Spleen (tissue), 13 donors: ENCODE results near the gene FGF19. TPM values are rescaled to one million over a fixed set of nuclear protein-coding genes. Genes with fewer than 3 reads are reported as not detected.

ENCODE experiments used
- DNase-seq: peaks from one replicate; pipeline ENCODE4 v3.0.0-alpha.2; 2020
- H3K27ac ChIP-seq, 8 donors: fragments of 200-600 bp; sonication (generic) in 7 of 8; 1 replicate in 4 of 8; 2 replicates in 4 of 8; pipeline versions ENCODE4 v1.5.0 to v1.8.0; 2016 to 2021; ENCODE audit warnings: inconsistent platforms in 4 of 8, mild to moderate bottlenecking in 4 of 8, moderate library complexity in 1 of 8
- H3K27me3 ChIP-seq, 7 donors: fragments of 200-600 bp; sonication (generic) in 6 of 7; replicated peaks in 1 of 7; 1 replicate in 4 of 7; 2 replicates in 3 of 7; pipeline versions ENCODE4 v1.5.0 to v1.8.0; 2016 to 2021; ENCODE audit warnings: inconsistent platforms in 3 of 7, mild to moderate bottlenecking in 1 of 7
- H3K36me3 ChIP-seq, 6 donors: fragments of 200-600 bp; sonication (generic) in 5 of 6; 1 replicate in 4 of 6; 2 replicates in 2 of 6; pipeline versions ENCODE4 v1.5.0 to v1.8.0; 2016 to 2021; ENCODE audit warnings: inconsistent platforms in 2 of 6
- H3K4me1 ChIP-seq, 6 donors: fragments of 200-600 bp; sonication (generic) in 5 of 6; 1 replicate in 3 of 6; 2 replicates in 3 of 6; pipeline versions ENCODE4 v1.5.0 to v1.8.0; 2016 to 2021; ENCODE audit warnings: inconsistent platforms in 3 of 6
- H3K4me3 ChIP-seq, 8 donors: fragments of 200-600 bp; sonication (generic) in 7 of 8; 1 replicate in 4 of 8; 2 replicates in 4 of 8; pipeline versions ENCODE4 v1.5.0 to v1.8.0; 2016 to 2021; ENCODE audit warnings: inconsistent platforms in 4 of 8, mild to moderate bottlenecking in 4 of 8, moderate library complexity in 2 of 8
- H3K9me3 ChIP-seq, 8 donors: fragments of 200-600 bp; sonication (generic) in 7 of 8; 1 replicate in 4 of 8; 2 replicates in 4 of 8; pipeline versions ENCODE4 v1.5.0 to v1.8.0; 2016 to 2021; ENCODE audit warnings: inconsistent platforms in 4 of 8
- POLR2A ChIP-seq, 3 donors: fragments of 450-650 bp; IDR thresholded peaks; one replicate each; pipeline ENCODE4 v1.5.1; 2017; ENCODE audit warnings: antibody characterized with exemption in 3 of 3, mild to moderate bottlenecking in 1 of 3
- POLR2AphosphoS5 ChIP-seq, 3 donors: sonication (generic); formaldehyde crosslinking; IDR thresholded peaks; one replicate each; pipeline ENCODE4 v1.5.1; 2017; ENCODE audit warnings: antibody characterized with exemption in 3 of 3
- WGBS, 5 donors: extraction: QIAGEN DNeasy Blood & Tissue Kit in 3 of 5; methylation state at CpG; one replicate each; pipeline versions ENCODE4 v1.1.5 to v1.1.7; 2013 to 2018; 5-methylcytosine and 5-hydroxymethylcytosine counted together
- intact Hi-C: fragments of 100-400 bp; cut with DNase I; formaldehyde crosslinking; loops from one replicate; pipeline ENCODE4 v1.15.0; 2023; ENCODE audit warnings: low total_unique reads
- long read RNA-seq, 2 donors: transcript quantifications; one replicate each; lab custom pipeline, GENCODE V29; 2026
- polyA plus RNA-seq, 3 donors: library from polyadenylated mRNA; stranded (reverse); fragments of 200-250 nt; gene quantifications; one replicate each; pipeline ENCODE4 v1.2.1, GENCODE V29; 2013
- total RNA-seq, 7 donors: library from RNA; depleted of rRNA in 3 of 7; stranded (reverse); fragments of >200 nt in 3 of 7; fragmentation: NEBNext Ultra II Directional in 4 of 7; extraction: Animal tissue kit (Norgen Biotek cat#: 25700) in 4 of 7; gene quantifications; one replicate each; pipeline versions ENCODE4 v1.1.0 to v1.2.1, GENCODE V29; 2016 to 2021
- TF ChIP-seq, protein P1 (sequence below), 11 experiments: fragments of 200-600 bp in 7 of 11; fragments of 450-650 bp in 4 of 11; sonication (generic) in 4 of 11; IDR thresholded peaks in 8 of 11; conservative IDR thresholded peaks in 3 of 11; 1 replicate in 7 of 11; 2 replicates in 4 of 11; pipeline versions ENCODE4 v1.4.0 to v1.8.0; 2016 to 2021; ENCODE audit warnings: antibody characterized with exemption in 11 of 11, inconsistent platforms in 4 of 11, mild to moderate bottlenecking in 1 of 11
- donor health status: healthy with polysubstance abuse.
- donor health status: DM: no; HTN: no; CAD: no; lungs with moderate emphysema.
- donor health status: DM: no; HTN: no; CAD: no.
- donor health status: Bipolar disorder and iron deficiency.
- donor health status: healthy.
- donor health status: DM: no; HTN: no; CAD: no.
- donor health status: DM: yes; HTN: yes; CAD: no.

The FGF19 gene
- total RNA-seq (not detected), polyA plus RNA-seq (not detected)
- long read RNA-seq, donor 1 = 0 reads
- long read RNA-seq, donor 2 = 0 reads

DNA sequence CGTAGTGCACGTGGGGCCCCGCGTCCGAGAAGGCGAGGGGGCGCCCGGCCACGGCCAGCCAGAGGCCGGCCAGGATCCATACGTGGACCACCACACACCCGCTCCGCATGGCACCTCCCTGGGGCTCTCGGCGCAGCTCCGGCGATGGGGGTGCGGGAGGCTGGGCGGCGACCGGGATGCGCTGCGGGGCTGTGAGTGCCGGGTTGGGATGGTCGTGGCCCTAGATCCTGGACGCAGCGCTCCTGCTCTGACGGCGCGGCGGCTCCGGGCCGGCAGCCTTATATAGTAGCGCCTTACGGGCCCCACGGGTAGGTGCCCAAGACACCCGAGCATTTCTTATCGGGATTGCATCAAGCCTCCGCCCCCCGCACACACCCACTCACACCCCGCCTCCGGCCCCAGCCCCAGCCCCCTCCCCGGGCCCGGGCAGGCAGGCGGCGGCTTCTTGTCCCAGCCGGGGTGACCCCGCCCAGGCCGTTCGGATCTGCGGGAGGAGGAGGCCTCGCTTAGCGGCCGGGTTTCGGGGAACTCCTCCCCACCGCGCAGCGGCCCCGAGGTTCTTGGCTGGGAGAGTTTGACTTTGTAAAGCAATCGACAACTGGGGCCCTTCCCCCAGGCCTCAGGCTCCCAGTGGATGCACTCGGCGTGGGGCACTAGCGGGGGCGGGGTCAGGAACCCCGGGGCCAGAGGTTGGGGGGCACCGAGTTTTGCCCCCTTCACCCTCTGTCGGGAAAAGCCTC, at the start of gene FGF19:
Gene FGF19 (minus strand): TSS at position 255 of the 740 bp plus-strand sequence. CDS start 146 bp downstream, at position 109.
- Histone ChIP-seq H3K36me3 (no peaks in the 10 kb centered on the region), H3K27me3 (peaks cover 5 to 96% (median 73%) of the 10 kb centered on the region in 7 donors), H3K4me1 (peaks cover 7 to 51% (median 35%) of the 10 kb centered on the region in 6 donors), H3K4me3 (peak within 1 kb of the TSS in 3 of 8 donors; percentile 1 to 46 (median 6)), H3K27ac (no peak within 1 kb of the TSS), H3K9me3 (no peaks in the 10 kb centered on the region)
- intact Hi-C loops = no loop called here
- TF ChIP-seq POLR2AphosphoS5 (IDR thresholded peaks at IDR 0.05) (no peak), POLR2A (IDR thresholded peaks at IDR 0.05) (no peak)
- TF ChIP-seq, protein P1, sequence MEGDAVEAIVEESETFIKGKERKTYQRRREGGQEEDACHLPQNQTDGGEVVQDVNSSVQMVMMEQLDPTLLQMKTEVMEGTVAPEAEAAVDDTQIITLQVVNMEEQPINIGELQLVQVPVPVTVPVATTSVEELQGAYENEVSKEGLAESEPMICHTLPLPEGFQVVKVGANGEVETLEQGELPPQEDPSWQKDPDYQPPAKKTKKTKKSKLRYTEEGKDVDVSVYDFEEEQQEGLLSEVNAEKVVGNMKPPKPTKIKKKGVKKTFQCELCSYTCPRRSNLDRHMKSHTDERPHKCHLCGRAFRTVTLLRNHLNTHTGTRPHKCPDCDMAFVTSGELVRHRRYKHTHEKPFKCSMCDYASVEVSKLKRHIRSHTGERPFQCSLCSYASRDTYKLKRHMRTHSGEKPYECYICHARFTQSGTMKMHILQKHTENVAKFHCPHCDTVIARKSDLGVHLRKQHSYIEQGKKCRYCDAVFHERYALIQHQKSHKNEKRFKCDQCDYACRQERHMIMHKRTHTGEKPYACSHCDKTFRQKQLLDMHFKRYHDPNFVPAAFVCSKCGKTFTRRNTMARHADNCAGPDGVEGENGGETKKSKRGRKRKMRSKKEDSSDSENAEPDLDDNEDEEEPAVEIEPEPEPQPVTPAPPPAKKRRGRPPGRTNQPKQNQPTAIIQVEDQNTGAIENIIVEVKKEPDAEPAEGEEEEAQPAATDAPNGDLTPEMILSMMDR (IDR thresholded peaks at IDR 0.05 in 8 of 11, conservative IDR thresholded peaks at IDR 0.05 in 3 of 11) = no peak
- 0 to 3% (median 2%) methylated on average over 19 to 67 of the region's 67 CpGs for WGBS, 5 donors
- peak; percentile 72 for DNase-seq

GRCh38 chr11:69752890-69753289, 49.1 kb upstream of the FGF19 start:
- WGBS, 5 donors = 14 to 22% (median 15%) methylated on average over 4 of the region's 4 CpGs
- Histone ChIP-seq H3K27me3 (peaks cover 0 to 78% (median 0%) of the 10 kb centered on the region in 7 donors), H3K4me1 (no peaks in the 10 kb centered on the region), H3K36me3 (no peaks in the 10 kb centered on the region), H3K4me3 (no peak overlapping the region), H3K27ac (no peak overlapping the region), H3K9me3 (peaks cover 0 to 7% (median 0%) of the 10 kb centered on the region in 8 donors)
- DNase-seq = no peak
- TF ChIP-seq, protein P1 (IDR thresholded peaks at IDR 0.05 in 8 of 11, conservative IDR thresholded peaks at IDR 0.05 in 3 of 11) = no peak
- TF ChIP-seq POLR2A (IDR thresholded peaks at IDR 0.05) (no peak), POLR2AphosphoS5 (IDR thresholded peaks at IDR 0.05) (no peak)
- intact Hi-C loops = no loop called here

DNA sequence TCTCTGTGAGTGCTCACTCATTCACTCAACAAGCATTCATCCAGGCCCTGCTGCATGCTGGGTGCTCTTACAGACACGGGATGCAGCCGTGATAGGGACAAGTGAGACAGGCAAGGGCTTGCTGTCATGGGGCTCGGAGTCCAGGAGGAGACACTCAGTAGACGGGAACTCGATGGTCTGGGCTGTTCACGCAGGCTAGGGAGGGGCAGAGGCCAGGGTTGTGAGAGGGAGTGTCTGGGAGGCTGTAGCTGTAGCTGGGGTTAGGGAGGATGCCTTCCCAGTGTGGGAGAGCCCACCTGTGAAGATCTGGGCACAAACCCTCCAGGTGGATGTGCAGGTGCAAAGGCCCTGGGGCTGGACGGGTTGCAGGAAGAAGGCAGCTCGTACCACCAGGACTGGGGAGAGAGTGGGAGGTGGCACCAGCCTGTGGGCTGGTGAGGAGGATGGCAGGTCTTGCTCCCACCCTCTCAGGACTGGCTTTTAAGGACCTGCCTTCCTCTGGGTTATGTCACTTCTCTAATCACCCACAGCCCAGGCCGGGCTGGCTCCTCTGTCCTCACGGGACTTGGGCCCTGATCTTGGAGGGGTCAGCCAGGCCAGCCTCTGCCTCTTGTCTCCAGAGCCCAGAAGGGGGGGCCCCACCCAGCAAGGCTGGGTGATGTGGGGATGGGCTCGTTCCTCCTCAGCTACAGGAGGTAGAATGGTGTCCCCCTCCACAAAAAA, 47.2 kb upstream of the FGF19 start:
- TF ChIP-seq POLR2AphosphoS5 (IDR thresholded peaks at IDR 0.05) (no peak), POLR2A (IDR thresholded peaks at IDR 0.05) (no peak)
- TF ChIP-seq, protein P1 (IDR thresholded peaks at IDR 0.05 in 8 of 11, conservative IDR thresholded peaks at IDR 0.05 in 3 of 11) = no peak
- no peak overlapping the region for H3K27ac ChIP-seq
- 66 to 75% (median 71%) methylated on average over 10 to 11 of the region's 11 CpGs for WGBS, 5 donors
- H3K27me3 ChIP-seq = peaks cover 0 to 81% (median 4%) of the 10 kb centered on the region in 7 donors
- H3K36me3 ChIP-seq = no peaks in the 10 kb centered on the region
- H3K4me3 ChIP-seq = no peak overlapping the region
- H3K4me1 ChIP-seq = no peaks in the 10 kb centered on the region
- no peak for DNase-seq
- H3K9me3 ChIP-seq = peaks cover 0 to 4% (median 0%) of the 10 kb centered on the region in 8 donors
- intact Hi-C loops = no loop called here
